HG03378 (cell line): Measurements from ENCODE around the gene LUC7L3.
"Not testable (repeated sequence)": the region's sequence is repeated elsewhere in the genome, so short reads cannot be mapped to it uniquely, and the experiment has no call there.

Experiments used
- ATAC-seq: cut with Tn5 transposase; IDR thresholded peaks from one replicate; pipeline ENCODE4 v1.9.1; 2021; ENCODE audit warnings: mild to moderate bottlenecking, moderate library complexity; ENCODE audit not compliant: unreplicated experiment

LUC7L3 gene

GRCh38 chr17:50719144-50719923 is at the start of gene LUC7L3:
Gene LUC7L3, plus strand, starts transcription at chr17:50719603. Its CDS starts 130 bp downstream, at chr17:50719733.
- ATAC-seq = peak; percentile 80

DNA sequence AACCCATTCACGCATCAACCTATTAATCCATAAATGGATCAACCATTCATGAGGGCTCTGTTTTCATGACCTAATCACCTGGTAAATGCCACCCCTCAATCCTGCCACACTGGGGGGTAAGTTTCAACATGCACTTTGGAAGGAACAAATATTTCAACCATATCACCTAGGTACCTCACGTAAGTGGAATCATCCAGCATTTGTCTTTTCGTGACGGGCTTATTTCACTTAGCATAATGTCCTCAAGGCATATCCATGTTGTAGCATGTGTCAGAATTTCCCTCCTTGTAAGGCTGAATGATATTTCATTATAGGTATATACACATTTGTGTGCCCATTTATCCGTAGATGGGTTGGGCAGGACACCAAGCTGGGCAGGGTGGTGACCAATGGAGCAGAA is 47.3 kb upstream of the LUC7L3 start:
- ATAC-seq = no peak

- ATAC-seq = no peak
These were observed 46.4 kb upstream of the LUC7L3 start for GRCh38 chr17:50672831-50673551.

DNA sequence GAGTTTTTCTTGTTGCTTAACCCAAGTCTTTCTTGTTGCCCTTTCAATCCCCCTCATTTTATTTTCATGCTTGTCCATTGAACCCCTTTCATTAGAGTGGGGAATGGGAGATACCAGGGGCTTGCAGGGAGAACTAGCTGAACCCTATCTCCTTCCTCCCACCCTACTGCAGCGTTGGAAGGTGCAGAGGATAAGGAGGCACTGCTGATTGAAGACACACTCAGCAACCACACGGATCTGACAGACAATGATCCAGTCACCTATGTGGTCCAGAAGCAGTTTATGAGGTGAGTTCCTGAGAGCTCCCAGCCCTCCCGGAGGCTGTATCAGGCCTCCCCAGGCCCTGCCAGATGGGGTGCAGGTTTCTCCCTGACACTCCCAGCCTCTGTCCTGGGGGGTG is 44.2 kb upstream of the LUC7L3 start:
- no peak for ATAC-seq

- no peak for ATAC-seq
These were observed 43.8 kb upstream of the LUC7L3 start for GRCh38 chr17:50675627-50676026.

- ATAC-seq = no peak
These were observed 43.1 kb upstream of the LUC7L3 start for GRCh38 chr17:50676065-50676975.

- no peak for ATAC-seq
These were observed 41.5 kb upstream of the LUC7L3 start for GRCh38 chr17:50677851-50678375.

GRCh38 chr17:50679008-50679544 is 40.3 kb upstream of the LUC7L3 start:
- ATAC-seq = no peak

DNA sequence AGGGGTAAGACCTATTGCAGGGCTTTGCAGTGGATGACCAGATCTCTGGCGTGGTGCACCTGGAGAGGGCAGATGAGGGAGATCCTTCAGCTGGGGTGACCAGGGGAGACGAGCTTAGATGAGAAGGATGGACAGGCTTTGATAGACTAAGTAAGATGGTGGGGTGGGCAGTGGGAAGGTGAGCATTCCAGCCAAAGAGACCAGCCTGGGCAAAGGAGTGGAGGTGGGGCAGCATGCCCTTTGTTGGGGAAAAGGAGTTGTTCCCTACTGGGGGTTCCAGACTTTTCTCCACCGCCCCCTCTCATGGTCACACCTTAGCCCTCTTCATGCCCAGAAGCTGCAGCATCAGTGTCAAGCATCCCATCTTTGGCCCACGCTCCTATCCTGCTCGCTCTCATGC is 39.3 kb upstream of the LUC7L3 start:
- no peak for ATAC-seq

- not testable (repeated sequence) for ATAC-seq
These were observed 38.7 kb upstream of the LUC7L3 start for GRCh38 chr17:50680543-50681262.

- ATAC-seq = no peak
These were observed 37.9 kb upstream of the LUC7L3 start for GRCh38 chr17:50681263-50682200.

DNA sequence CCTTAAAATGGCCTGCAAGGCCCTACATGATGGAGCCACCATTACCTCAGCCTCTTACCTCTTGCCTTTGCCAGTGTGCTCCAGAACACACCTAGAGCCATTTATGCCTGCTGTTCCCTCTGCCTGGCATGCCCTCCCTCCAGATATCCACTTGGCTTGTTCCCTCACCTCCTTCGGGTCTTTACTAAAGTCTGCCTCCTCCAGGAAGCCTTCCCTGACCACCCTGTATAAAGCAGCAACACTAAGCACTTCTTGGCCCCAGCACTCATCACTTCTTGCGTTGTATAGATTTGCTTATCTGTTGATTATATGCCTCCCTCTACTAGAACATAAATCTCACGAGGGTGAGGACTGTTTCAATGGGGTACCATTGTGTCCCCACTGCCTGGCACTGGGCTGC is 37.0 kb upstream of the LUC7L3 start:
- ATAC-seq = no peak

DNA sequence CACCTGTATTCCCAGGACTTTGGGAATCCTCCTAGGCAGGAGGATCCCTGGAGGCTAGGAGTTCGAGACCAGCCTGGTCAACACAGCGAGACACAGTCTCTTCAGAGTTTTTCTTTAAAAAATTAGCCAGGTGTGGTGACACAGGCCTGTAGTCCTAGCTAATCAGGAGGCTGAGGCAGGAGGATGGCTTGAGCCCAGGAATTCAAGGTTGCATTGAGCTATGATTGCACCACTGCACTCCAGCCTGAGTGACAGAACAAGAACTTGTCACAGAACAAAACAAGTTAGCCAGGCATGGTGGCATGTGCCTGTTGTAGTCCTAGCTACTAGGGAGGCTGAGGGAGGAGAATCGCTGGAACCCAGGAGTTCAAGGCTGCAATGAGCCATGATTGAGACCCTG is 36.5 kb upstream of the LUC7L3 start:
- ATAC-seq = no peak

DNA sequence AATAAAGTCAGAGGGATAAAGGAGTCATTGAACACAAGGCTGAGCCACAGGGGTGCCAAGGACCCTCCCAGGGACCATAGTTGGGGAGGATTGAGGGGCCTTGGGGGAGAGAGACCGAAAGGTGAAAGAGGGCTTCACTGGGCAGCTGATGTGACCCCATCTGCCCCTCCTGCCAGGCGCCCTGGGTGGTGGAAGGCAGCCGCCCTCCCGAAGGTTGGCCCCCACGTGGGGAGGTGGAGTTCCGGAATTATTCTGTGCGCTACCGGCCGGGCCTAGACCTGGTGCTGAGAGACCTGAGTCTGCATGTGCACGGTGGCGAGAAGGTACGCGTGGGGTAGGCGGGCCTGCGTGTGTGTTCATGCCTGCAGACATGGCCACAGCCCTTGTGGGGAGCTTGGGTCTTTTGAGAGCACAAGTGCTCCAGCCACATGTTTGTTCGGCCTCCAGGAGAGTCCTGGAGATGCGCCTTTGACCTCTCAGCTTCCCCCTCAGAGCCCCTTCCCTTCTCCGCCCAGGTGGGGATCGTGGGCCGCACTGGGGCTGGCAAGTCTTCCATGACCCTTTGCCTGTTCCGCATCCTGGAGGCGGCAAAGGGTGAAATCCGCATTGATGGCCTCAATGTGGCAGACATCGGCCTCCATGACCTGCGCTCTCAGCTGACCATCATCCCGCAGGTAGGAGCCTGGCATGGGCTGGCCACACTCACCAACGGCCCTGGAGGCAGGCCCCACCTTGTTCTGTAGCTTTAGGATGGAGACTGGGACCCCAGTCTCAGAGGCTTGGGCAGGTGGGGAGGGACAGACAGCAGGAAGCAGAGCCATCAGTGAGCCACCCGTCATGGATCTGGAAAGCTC is 35.7 kb upstream of the LUC7L3 start:
- no peak for ATAC-seq

GRCh38 chr17:50684288-50684611 is 35.2 kb upstream of the LUC7L3 start:
- ATAC-seq = no peak

DNA sequence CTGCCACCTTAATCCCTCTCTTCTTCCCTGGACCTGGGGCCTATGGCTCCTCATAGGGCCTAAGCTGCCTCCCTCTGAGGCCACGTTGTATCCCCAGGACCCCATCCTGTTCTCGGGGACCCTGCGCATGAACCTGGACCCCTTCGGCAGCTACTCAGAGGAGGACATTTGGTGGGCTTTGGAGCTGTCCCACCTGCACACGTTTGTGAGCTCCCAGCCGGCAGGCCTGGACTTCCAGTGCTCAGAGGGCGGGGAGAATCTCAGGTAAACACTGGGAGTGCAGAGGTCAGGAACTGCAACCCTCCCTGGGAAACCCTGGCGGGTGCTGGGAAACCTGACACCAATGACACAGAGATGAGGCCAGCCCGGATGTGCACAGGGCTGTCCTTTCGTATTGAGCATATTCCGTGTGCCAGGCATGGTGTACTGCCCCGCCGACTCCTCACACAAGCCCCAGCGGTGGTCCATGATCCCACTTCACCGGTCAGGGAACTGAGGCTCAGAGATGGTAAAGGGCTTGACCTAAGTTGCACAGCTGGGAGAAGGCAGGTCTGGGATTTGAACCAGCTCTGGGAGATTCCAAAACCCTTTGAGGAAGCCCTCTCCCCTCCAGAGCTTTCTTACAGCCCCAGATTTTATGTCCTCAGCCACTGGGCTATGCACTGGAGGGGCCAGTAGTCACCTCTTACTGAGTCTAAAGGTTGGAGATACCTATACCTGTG is 34.6 kb upstream of the LUC7L3 start:
- ATAC-seq = no peak

- no peak for ATAC-seq
These were observed 34.1 kb upstream of the LUC7L3 start for GRCh38 chr17:50685334-50685665.
